SK-MEL-5 (cell line): Measurements from ENCODE around the gene IMMP1L. TPM values are rescaled to one million over a fixed set of nuclear protein-coding genes. Genes with fewer than 3 reads are reported as not detected.

ENCODE experiments used
- DNase-seq: peaks from one replicate; pipeline ENCODE4 v3.0.0-alpha.2; 2016; ENCODE audit warnings: low read depth, low spot score
- in situ Hi-C: cut with HindIII; loops from 2 replicates; pipeline ENCODE4 v1.10.0; 2016; ENCODE audit warnings: low sequenced_read_pairs, high pct_unique_total_duplicates, low pct_unique_long_range_greater_than_20kb
- total RNA-seq: library from RNA; depleted of rRNA; stranded (reverse); fragments of >200 nt; shearing (Covaris generic); gene quantifications from 2 replicates; pipeline ENCODE4 v1.2.3, GENCODE V29; 2014

The IMMP1L gene
- total RNA-seq, 1 experiment from 2014 or later = 16.0 TPM

DNA sequence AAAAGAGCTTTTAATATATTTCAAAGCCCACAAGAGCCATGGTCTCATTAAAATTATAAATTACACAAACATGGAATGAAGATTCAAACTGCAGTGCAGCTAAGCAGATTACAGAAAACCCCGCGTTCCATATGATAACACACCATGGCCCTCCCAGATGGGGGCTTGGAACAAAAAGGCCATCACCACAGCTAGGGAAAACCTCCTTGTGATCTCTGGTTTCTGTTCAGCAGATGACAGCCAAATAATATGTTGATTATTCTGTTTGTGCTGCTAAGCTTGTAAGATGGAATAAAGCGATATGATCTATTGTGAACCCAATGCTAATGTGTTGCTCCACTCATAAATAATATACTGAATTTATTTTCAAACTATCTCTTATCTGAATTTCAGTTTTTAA is 28.5 kb downstream of the IMMP1L start:
- in situ Hi-C loops = no loop called here
- DNase-seq = no peak

DNA sequence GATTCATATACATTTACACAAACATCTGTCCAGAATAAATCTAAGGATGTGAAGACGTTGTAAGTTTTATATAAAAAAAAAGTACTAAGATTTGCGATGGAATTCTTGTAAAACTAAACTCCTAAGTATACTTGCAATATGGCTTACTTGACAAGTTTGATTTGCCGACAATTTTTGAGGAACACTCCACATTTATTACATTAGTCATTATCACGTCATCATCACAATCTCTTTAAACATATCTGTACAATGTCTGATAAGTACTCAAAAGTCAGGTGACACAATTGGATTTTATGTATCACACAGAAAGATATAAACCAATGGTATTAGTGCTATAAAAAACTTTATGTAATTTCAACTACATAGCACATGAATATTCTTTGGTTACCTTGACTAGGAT is 30.4 kb downstream of the IMMP1L start:
- in situ Hi-C loops = no loop called here
- no peak for DNase-seq

DNA sequence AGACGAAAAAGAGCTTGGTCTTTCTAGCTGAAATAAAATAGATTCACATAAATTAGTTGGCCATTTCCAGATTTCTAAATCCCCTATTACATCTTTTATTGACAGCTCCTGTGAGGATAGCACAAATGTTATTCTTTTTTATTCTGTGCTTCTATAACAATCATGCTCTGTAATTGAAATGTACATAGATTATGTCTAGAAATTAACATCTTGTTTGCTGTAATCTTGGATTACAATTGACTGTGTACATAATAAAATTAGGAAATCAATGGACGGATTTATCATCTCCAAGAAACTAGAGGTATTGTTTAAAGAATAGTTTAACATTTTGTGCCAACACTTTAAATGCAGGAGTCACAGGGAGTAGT is 31.2 kb downstream of the IMMP1L start:
- in situ Hi-C loops = no loop called here
- DNase-seq = no peak

DNA sequence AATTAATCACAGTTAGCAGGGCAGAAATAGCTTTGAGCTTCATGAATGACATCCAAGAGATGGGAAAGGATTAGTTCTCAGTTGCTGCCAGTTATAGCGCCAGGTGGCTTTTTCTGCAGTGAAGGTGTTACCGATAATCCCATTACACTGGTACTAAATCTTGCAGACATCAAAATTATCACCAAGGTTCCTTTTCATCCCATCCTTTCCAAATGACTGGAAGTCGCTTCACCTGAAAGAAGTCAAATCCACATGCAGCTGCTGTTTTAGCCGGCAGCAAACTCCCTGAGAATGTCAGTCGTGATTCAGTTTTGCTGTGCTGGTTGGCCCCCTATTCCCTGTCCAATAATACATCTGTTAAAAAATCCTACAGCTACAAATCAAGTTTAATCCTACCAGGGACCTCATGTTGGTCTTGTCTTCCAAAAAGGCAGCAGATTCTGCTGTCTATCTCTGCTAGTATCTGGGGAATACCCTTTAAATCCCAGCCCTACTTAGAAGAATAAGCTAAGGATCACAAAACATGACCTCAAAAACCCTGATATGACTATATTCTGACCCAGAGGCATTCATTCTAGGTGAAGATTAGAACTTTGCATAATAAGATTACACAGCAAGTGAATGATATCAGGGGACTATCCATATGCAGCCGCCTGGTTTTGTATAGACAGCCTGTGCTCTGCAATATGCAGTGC is 31.7 kb downstream of the IMMP1L start:
- in situ Hi-C loops = no loop called here
- no peak for DNase-seq

DNA sequence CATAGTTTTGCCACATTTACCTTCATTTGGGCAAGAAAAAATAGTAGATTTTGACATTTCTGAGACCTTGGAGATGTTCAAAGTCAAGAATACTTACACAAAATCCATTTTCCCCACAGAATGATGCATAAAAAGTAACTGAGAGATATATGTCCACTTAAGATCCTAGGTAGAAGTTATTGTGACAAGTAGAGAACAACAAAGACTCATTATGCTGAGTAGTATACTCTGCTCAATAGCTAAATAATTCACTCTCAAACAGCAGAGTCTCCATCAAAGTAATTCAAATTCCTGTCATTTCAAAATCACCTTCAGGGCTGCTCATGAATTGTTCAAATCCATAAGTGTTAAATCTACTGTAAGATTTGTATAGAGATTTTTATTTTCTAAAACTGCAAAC is 35.3 kb downstream of the IMMP1L start:
- in situ Hi-C loops = no loop called here
- no peak for DNase-seq

GRCh38 chr11:31464436-31464835 is 45.0 kb downstream of the IMMP1L start:
- in situ Hi-C loops = no loop called here
- no peak for DNase-seq

- in situ Hi-C loops = no loop called here
- no peak for DNase-seq
Measured at GRCh38 chr11:31455177-31455576, 54.2 kb downstream of the IMMP1L start.

DNA sequence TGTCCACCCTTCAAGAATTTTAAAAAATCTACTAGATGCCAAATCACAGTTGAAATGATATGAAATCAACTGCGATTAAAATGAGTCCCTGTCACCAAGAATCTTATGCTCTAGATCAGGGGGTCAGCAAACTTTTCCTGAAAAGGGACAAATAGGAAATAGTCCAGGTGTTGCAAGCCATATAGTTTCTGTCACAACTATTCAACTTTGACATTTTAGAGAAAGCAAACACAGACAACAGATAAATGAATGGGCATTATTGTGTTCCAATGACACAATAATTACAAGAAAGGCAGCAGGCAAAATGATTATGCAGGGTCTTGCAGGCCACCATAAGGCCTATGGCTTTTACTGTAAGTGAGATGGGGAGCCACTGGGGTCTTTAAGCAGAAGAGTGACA is 58.6 kb downstream of the IMMP1L start:
- in situ Hi-C loops = no loop called here
- DNase-seq = no peak

- in situ Hi-C loops = no loop called here
- no peak for DNase-seq
Measured at GRCh38 chr11:31449040-31449439, 60.4 kb downstream of the IMMP1L start.

- in situ Hi-C loops = no loop called here
- no peak for DNase-seq
Measured at GRCh38 chr11:31445621-31446020, 63.8 kb downstream of the IMMP1L start.

- in situ Hi-C loops = no loop called here
- DNase-seq = no peak
Measured at GRCh38 chr11:31443802-31444201, 65.6 kb downstream of the IMMP1L start.

GRCh38 chr11:31442086-31442485 is 67.3 kb downstream of the IMMP1L start:
- in situ Hi-C loops = no loop called here
- DNase-seq = no peak

DNA sequence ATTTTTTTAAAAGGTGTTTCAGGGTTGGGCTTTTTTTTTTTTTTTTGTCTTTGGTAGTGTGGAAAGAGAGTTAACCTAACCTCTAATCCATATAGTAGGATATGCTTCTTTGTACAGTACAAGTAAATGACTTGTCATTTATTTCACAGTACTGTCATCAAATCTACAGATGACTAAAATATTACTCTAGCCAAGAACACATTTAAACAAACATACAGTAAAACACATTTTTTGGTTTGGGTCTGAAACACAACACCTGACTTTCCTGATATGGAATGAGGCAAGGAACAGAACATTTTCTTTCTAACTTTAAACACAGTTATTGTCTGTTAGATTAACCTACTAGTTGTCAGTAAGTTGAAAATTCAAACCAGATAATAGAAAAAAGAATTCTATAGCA is 68.1 kb downstream of the IMMP1L start:
- DNase-seq = no peak
- in situ Hi-C loops = no loop called here

GRCh38 chr11:31437742-31438435 is 71.5 kb downstream of the IMMP1L start:
- in situ Hi-C loops = no loop called here
- DNase-seq = no peak

DNA sequence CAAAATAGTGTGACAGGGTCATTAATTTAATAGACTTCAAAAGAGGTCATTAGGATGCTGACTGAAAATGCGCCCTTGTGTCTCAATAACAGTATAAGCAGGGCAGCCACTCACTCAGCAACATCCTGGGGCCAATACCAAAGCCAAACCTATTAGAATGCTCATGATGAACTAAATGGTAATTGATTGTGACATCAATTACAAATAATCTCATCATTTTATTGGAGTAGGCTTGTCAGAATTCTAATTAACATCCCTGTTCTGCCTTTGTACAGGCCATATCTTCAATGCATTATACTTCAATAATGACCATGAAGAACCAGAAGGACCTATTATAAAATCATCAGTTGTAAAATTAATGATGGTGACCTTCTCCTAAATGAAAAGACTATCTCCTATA is 75.6 kb downstream of the IMMP1L start:
- in situ Hi-C loops = no loop called here
- DNase-seq = no peak

DNA sequence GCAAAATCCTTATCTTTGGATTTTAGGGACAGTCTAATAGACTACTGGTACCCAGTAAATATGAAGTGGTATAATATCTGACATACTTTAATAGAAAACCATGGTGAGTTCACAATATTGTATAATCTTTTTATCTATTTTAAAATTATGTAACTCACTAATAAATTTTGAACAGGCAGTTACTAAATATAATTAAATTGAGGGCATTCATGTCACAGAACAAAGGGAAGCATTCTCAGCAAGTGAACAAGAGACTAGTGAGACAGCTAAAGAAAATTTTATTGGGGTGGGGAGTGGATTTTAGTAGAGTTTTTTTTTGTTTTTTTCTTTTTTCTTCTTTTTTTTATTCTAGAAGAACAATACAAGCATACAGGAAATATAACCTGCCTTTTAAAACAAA is 84.8 kb downstream of the IMMP1L start:
- no peak for DNase-seq
- in situ Hi-C loops = no loop called here

- DNase-seq = no peak
- in situ Hi-C loops = no loop called here
Measured at GRCh38 chr11:31422703-31423102, 86.7 kb downstream of the IMMP1L start.

DNA sequence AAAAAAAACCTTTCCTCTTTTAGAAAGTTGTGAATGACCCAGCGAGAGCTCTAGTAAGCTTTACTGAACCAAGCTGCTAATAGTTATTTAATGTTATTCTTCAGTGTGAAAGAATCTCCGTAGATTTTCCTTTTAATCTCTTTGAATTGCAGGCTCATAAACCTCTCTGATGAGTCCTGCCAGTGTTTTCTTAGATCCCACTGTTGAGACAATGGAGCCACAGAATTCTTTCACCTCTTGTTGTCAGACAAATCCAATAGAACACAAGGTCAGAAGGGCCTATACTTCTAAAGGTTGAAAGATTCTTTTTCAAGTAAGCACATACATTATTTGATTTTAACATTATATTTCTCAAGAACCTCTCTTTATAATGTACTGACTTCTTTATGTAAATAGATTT is 87.6 kb downstream of the IMMP1L start:
- DNase-seq = peak; percentile 10
- in situ Hi-C loops = no loop called here

DNA sequence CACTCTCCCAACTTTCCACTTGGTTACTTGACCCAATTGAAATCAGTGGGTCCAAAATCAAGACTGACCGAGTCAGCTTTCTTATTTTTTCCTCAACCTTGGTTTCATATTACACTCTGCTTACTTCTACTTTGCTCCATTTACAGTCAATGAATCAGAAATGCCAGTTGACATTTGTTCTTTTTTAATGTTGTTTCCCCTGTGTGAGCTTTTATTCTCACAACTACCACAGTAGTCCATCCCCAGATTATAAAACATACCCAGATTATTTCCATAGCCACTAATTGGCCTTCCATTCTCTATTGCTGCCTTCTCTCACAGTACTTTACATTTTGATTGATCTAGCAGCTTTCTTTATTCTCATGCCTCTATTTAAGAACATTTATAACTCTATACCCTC is 89.8 kb downstream of the IMMP1L start:
- no peak for DNase-seq
- in situ Hi-C loops = no loop called here
